Loucy (cell line): ENCODE measurements around the gene TNFRSF19.

Experiments
- H2AFZ ChIP-seq: fragments of 200-600 bp; sonication (generic); 2 replicates; pipeline ENCODE4 v1.6.0; 2016; ENCODE audit warnings: antibody characterized with exemption, mild to moderate bottlenecking, low read length, moderate library complexity
- H3F3A ChIP-seq: fragments of 200-600 bp; 2 replicates; pipeline ENCODE4 v1.6.0; 2016; ENCODE audit warnings: antibody characterized with exemption, low read depth, mild to moderate bottlenecking
- H3K27me3 ChIP-seq: fragments of 200-600 bp; sonication (generic); 2 replicates; pipeline ENCODE4 v1.6.1; 2014; ENCODE audit warnings: low read length, mild to moderate bottlenecking; ENCODE audit not compliant: insufficient read depth, poor library complexity, severe bottlenecking
- H3K36me3 ChIP-seq: fragments of 200-600 bp; sonication (generic); 2 replicates; pipeline ENCODE4 v1.6.1; 2016; ENCODE audit warnings: low read length; ENCODE audit not compliant: insufficient read depth
- H3K4me1 ChIP-seq: fragments of 200-600 bp; sonication (generic); 2 replicates; pipeline ENCODE4 v1.5.1; 2014; ENCODE audit warnings: low read length, mild to moderate bottlenecking; ENCODE audit not compliant: insufficient read depth, poor library complexity, severe bottlenecking
- H3K4me2 ChIP-seq: fragments of 200-600 bp; sonication (generic); 2 replicates; pipeline ENCODE4 v1.6.0; 2014; ENCODE audit warnings: antibody characterized with exemption, low read length, low read depth, mild to moderate bottlenecking; ENCODE audit not compliant: poor library complexity, severe bottlenecking
- H3K4me3 ChIP-seq: fragments of 200-600 bp; sonication (generic); 2 replicates; pipeline ENCODE4 v1.5.1; 2014; ENCODE audit warnings: low read length, mild to moderate bottlenecking, mixed read lengths; ENCODE audit not compliant: poor library complexity, severe bottlenecking
- H3K79me2 ChIP-seq: fragments of 200-600 bp; sonication (generic); 2 replicates; pipeline ENCODE4 v1.6.1; 2014; ENCODE audit warnings: low read length; ENCODE audit not compliant: insufficient read depth
- H3K9ac ChIP-seq: fragments of 200-600 bp; sonication (generic); 2 replicates; pipeline ENCODE4 v1.6.0; 2014; ENCODE audit warnings: mild to moderate bottlenecking, low read depth, low read length, moderate library complexity; ENCODE audit not compliant: poor library complexity, severe bottlenecking
- H3K9me2 ChIP-seq: fragments of 200-600 bp; sonication (generic); replicated peaks from 2 replicates; pipeline ENCODE4 v1.6.1; 2016; ENCODE audit warnings: low read depth, low read length, mixed read lengths
- H3K9me3 ChIP-seq: fragments of 200-600 bp; sonication (generic); 2 replicates; pipeline ENCODE4 v1.6.1; 2014; ENCODE audit warnings: mild to moderate bottlenecking, antibody characterized with exemption, low read length, low read depth; ENCODE audit not compliant: insufficient read depth
- H4K20me1 ChIP-seq: fragments of 200-600 bp; sonication (generic); 2 replicates; pipeline ENCODE4 v1.6.0; 2014; ENCODE audit warnings: antibody characterized with exemption, low read length, mild to moderate bottlenecking; ENCODE audit not compliant: insufficient read depth, poor library complexity, severe bottlenecking
- EZH2phosphoT487 ChIP-seq: fragments of 200-600 bp; IDR thresholded peaks from 2 replicates; pipeline ENCODE4 v1.6.1; 2018; ENCODE audit warnings: antibody characterized with exemption, mild to moderate bottlenecking, moderate library complexity, borderline replicate concordance
- TF ChIP-seq, protein P1 (sequence below): fragments of 200-600 bp; sonication (generic); conservative IDR thresholded peaks from 2 replicates; pipeline ENCODE4 v1.5.1; 2014; ENCODE audit warnings: mild to moderate bottlenecking, antibody characterized with exemption, low read length

Gene TNFRSF19

GRCh38 chr13:23686948-23687347 lies 116.7 kb downstream of the TNFRSF19 start:
- Histone ChIP-seq H3K27me3 (no peaks in the 10 kb centered on the region), H3K79me2 (no peaks in the 10 kb centered on the region), H3K4me2 (no peak overlapping the region), H2AFZ (no peak overlapping the region), H3K36me3 (no peaks in the 10 kb centered on the region), H3K9me2 (no peaks in the 10 kb centered on the region), H3F3A (no peaks in the 10 kb centered on the region), H3K9ac (no peak overlapping the region), H4K20me1 (no peaks in the 10 kb centered on the region), H3K9me3 (peaks cover 7% of the 10 kb centered on the region), H3K4me3 (no peak overlapping the region), H3K4me1 (no peaks in the 10 kb centered on the region)
- TF ChIP-seq, protein P1, sequence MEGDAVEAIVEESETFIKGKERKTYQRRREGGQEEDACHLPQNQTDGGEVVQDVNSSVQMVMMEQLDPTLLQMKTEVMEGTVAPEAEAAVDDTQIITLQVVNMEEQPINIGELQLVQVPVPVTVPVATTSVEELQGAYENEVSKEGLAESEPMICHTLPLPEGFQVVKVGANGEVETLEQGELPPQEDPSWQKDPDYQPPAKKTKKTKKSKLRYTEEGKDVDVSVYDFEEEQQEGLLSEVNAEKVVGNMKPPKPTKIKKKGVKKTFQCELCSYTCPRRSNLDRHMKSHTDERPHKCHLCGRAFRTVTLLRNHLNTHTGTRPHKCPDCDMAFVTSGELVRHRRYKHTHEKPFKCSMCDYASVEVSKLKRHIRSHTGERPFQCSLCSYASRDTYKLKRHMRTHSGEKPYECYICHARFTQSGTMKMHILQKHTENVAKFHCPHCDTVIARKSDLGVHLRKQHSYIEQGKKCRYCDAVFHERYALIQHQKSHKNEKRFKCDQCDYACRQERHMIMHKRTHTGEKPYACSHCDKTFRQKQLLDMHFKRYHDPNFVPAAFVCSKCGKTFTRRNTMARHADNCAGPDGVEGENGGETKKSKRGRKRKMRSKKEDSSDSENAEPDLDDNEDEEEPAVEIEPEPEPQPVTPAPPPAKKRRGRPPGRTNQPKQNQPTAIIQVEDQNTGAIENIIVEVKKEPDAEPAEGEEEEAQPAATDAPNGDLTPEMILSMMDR = no peak
- TF ChIP-seq EZH2phosphoT487 = no peak

DNA sequence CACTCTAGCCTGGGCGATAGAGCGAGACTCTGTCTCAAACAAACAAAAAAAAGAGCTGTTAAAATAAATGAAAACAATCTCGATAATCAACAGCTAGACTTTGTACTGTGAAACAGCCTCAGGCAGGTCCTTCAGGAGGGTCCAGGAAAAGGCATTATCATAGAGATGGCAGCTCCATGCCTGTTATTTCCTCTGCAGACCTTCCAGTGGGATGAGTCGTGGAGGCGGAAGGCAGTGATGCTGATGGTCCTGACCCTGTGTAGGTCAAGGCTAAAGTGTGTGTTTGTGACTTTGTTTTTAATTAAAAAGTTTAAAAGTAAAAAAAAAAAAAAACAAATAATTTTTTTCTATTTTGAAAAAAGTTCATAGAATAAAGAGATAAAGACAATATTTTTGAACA lies 117.4 kb downstream of the TNFRSF19 start:
- H3K36me3 ChIP-seq = no peaks in the 10 kb centered on the region
- no peaks in the 10 kb centered on the region for H3K27me3 ChIP-seq
- no peaks in the 10 kb centered on the region for H3K9me2 ChIP-seq
- peaks cover 7% of the 10 kb centered on the region for H3K9me3 ChIP-seq
- no peak overlapping the region for H3K9ac ChIP-seq
- H2AFZ ChIP-seq = no peak overlapping the region
- H3F3A ChIP-seq = no peaks in the 10 kb centered on the region
- no peak overlapping the region for H3K4me2 ChIP-seq
- no peaks in the 10 kb centered on the region for H3K79me2 ChIP-seq
- TF ChIP-seq EZH2phosphoT487 = no peak
- TF ChIP-seq, protein P1 = no peak
- no peaks in the 10 kb centered on the region for H3K4me1 ChIP-seq
- H3K4me3 ChIP-seq = no peak overlapping the region
- no peaks in the 10 kb centered on the region for H4K20me1 ChIP-seq

DNA sequence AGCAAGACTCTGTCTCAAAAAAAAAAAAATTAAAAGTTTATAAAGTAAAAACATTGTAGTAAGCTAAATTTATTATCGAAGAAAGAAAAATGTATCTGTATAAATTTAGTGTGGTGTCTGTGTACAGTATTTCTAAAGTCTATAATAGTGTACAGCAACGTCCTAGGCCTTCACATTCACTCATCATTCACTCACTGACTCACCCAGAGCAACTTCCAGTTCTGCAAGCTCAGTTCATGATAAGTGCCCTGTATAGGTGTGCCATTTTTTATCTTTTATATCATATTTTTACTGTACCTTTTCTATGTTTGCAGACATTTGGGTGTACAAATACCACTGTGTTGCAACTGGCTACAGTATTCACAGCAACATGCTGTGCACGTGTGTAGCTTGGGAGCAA lies 118.1 kb downstream of the TNFRSF19 start:
- H3K4me1 ChIP-seq = no peaks in the 10 kb centered on the region
- no peak overlapping the region for H2AFZ ChIP-seq
- no peaks in the 10 kb centered on the region for H3K36me3 ChIP-seq
- H3K79me2 ChIP-seq = no peaks in the 10 kb centered on the region
- no peak overlapping the region for H3K9ac ChIP-seq
- TF ChIP-seq, protein P1 = no peak
- TF ChIP-seq EZH2phosphoT487 = no peak
- no peaks in the 10 kb centered on the region for H3K9me2 ChIP-seq
- no peaks in the 10 kb centered on the region for H3F3A ChIP-seq
- H3K4me2 ChIP-seq = no peak overlapping the region
- peaks cover 7% of the 10 kb centered on the region for H3K9me3 ChIP-seq
- H3K4me3 ChIP-seq = no peak overlapping the region
- no peaks in the 10 kb centered on the region for H4K20me1 ChIP-seq
- no peaks in the 10 kb centered on the region for H3K27me3 ChIP-seq
